Pulmonary artery endothelial cell (primary cell): ENCODE data around the gene ZNF500. TPM values are rescaled to one million over a fixed set of nuclear protein-coding genes. Genes with fewer than 3 reads are reported as not detected.
"Not testable (repeated sequence)": the region's sequence is repeated elsewhere in the genome, so short reads cannot be mapped to it uniquely, and the experiment has no call there.

Source experiments
- DNase-seq: peaks from one replicate; pipeline ENCODE4 v3.0.0-alpha.2; 2011; ENCODE audit warnings: low read depth, low spot score
- total RNA-seq: library from RNA; depleted of rRNA; stranded (reverse); fragments of >200 nt; gene quantifications from 2 replicates; pipeline ENCODE4 v1.2.3, GENCODE V29; 2014

Gene ZNF500
- total RNA-seq, 1 donor from 2014 or later: 5.1 TPM

DNA sequence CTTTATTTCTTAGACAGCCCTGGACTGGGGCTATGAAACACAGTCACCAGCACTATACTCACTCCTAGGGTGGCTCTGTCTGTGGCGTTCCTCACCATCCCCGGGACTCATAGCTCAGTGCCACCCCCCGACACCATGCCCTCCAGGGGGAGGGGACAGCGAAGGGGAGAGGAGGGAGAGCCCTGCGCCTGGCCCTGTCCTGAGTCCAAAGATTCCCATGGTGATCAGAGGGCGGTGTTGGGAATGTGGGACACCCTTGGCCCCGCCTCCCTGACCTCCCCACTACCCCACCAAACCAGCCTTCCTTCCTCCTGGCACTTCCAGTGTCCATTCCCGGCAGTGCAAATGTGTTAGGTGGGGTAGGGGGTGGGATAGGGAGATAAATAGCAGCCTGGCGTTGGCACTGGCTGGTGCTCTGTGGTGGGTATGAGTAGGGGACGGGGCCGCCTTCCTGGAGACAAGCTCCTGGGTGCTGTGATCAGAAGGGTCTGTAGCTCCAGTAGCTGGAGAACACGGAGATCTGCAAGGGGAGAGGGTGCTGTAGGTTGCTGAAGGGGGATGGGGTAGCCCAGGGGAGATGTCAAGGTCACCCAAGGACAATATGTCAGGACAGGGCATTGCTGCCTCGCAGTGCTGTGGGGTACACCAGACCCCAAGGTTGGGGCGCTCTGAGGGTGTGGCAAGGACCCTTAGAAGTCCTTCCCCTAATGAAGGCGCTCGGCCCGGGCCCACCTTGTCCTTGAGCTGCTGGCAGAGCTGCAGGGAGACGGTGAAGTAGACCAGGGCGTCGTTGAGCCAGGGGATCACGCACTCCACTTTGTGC lies 30.2 kb upstream of the ZNF500 start:
- no peak for DNase-seq

DNA sequence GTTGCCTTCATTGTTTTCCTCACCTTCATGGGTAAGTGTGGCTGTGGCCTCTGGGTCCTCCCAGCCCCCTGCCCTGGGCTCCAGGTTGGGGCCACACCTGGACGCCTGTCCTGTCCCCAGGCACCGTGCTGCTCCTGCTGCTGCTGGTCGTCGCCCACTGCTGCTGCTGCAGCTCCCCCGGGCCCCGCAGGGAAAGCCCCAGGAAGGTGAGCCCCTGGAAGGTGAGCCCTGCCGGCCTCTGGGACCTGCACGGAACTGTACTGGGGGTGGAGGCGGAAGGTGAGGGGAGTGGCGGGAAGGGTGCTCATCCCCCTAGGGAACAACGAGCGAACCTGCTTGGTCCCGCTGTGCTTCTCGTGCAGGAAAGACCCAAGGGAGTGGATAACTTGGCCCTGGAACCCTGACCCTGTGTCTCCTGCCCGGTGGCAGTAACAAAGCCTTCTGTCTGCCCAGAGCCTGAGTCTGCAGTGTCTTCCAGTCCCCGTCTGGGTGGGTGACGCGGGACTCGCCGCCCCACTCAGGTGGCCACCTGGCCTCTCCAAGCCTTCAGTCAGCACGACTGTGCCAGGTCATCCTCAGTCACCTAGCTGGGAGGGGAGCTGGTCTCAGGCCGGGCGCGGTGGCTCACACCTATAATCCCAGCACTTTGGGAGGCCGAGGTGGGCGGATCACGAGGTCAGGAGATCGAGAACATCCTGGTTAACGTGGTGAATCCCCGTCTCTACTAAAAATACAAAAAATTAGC lies 29.0 kb upstream of the ZNF500 start:
- DNase-seq: no peak

DNA sequence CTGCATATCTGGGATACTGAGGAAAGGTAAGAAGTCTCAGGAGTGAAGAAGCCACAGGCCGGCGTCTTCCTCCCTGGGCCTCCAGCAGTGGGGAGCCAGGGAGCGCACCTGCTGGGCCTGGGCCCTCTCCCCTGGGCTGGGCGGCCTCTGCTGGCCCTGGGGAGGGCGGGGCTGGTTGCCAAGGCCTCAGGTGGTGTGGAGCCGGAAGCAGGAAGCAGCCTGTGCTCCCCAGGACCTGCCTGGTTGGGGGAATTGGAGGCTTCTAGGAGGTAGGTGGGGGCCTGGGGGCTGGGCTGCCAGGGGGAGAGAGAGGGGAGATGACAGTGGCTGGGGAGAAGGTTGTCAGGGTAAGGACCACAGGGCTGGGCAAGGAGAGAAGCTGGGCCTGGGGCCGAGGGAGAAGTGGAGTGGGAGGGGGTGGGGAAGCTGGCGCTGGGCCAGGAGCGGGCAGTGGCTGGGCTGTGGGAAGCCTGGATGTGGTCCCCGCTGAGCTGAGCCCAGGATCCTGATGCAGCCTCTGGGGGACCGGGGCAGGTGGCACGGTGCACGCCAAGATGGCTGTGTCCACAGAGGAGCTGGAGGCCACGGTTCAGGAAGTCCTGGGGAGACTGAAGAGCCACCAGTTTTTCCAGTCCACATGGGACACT lies 28.3 kb upstream of the ZNF500 start, which contains the start of gene SMIM22:
Gene SMIM22 (plus strand): TSS at position 189 of the 647 bp plus-strand sequence. CDS start 366 bp downstream, at position 555.
- no peak for DNase-seq

DNA sequence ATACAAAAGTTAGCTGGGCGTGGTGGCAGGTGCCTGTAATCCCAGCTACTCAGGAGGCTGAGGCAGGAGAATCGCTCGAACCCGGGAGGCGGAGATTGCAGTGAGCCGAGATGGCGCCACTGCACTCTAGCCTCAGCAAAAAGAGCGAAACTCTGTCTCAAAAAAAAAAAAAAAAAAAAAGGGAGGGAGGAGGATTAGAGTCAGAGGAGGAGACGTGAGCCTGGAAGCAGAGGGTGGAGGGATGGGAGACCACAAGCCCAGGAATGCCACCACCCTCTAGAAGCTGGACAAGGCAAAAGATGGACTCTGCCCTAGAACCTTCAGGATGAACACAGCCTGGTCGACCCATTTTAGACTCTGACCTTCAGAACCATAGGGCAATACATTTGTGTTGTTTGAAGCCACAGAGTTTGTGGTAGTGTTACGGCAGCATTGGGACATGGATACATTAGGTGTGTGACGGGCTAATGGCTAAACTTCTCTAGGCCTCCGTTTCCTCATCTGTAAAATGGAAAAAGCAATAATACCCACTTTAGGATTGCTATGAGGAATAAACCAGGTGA lies 26.1 kb upstream of the ZNF500 start:
- no peak for DNase-seq

DNA sequence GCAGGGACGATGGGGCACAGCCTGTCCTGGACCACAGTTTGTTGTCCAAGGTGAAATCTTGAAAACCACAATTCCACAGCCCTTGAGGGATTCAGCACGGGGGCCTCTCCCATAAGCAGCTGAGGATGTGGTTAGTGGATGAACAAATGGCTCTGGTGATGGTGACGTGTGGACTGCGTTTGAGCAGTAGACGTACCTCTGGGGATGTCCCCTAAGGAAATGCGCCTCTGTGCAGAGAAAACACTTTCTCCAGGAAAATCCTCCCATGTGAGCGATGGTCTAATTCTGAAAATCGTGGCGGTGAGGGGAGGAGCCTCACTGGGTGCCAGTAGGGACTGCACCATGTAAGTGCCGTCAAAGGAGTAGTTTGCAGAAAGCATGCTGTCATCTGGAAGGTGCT lies 23.9 kb upstream of the ZNF500 start:
- DNase-seq: no peak

DNA sequence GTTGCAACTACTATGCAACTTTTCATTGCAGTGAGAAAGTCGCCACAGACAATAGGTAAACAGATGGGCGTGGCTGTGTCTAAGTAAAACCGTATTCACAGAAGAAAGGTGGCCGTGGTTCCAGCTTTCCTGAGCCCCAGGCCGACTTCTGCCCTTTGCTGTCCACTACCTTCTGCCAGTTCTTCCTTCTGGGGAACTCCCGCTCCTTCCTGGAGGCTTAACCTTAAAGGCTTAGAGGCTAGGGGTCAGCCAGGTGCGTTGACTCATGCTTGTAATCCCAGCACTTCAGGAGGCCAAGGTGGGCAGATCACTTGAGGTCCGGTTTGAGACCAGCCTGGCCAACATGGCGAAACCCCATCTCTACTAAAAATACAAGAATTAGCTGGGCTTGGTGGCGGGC lies 23.3 kb upstream of the ZNF500 start:
- no peak for DNase-seq

DNA sequence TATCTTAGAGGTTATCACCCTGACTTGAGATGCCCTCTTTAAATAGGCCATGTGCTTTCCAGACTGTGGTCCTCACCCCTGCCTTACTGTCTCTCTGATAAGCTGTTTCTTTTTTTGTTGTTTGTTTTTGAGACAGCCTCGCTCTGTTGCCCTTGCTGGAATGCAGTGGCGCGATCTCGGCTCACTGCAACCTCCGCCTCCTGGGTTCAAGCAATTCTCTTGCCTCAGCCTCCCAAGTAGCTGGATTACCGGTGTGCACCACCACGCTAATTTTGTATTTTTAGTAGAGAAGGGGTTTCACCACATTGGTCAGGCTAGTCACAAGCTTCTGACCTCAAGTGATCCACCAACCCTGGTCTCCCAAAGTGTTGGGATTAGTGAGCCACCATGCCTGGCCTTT lies 21.9 kb upstream of the ZNF500 start:
- DNase-seq: no peak

DNA sequence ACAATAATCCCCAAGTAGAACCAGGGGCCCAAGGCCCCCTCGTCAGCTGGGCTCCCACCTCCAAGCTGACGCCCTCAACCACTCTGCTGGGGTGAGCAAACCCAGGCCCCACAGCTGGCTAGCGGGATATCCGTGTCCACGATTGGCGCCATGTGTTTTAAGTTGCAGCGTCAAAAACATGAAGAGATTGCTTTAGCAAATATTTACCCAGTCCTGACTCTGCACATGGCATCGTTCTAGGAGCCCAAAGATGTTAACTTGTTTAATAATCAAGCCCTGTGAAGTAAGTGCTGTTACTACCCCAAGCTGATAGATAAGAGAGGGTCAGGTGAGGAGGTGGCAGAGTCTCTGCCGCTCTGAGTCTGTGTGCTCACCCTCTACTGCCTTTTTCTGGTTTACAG lies 21.5 kb upstream of the ZNF500 start:
- no peak for DNase-seq

DNA sequence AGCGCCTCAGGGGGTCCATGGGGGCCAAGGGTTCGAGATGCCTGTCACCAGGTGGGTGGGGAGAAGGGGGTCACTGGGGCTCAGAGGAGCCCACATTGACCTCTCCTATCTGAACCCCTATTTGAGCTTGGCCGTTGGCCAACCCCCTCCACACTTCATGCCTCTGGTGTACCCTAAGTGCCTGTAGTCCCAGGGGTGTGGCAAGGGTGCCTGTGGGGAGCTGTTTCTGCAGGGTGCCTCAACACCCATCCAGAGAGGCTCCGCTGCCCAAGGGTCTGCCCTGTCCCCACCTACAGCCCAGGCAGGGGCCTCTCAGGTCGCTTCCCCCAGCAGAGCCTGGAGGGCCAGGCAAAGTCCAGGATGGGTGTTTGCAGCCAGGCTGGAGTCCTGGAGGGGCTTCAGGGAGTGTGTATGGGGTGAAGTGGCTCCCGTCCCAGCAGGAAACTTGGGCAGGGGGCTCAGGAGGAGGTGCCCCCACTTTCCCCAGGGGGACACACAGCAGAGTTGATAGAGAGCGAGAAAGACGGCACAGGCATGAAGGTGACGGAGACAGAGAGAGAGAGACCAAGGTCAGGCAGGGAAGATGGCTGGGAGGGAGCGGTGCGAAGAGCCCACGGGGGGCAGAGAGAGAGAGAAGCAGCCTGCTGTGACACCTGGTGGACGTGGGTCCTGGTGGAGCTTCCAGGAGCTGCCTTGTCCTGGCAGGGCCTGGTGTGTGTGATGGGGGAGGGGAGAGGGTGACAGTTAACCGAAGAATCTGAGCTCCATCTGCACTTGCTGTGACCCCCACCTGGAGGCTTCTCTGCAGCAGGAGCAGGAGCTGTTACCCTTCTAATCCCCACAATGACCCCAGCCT lies 20.9 kb upstream of the ZNF500 start, which contains the start of gene SEPTIN12:
Gene SEPTIN12 (minus strand): TSS at position 719 of the 856 bp plus-strand sequence. CDS start 700 bp downstream, at position 19.
- no peak for DNase-seq

DNA sequence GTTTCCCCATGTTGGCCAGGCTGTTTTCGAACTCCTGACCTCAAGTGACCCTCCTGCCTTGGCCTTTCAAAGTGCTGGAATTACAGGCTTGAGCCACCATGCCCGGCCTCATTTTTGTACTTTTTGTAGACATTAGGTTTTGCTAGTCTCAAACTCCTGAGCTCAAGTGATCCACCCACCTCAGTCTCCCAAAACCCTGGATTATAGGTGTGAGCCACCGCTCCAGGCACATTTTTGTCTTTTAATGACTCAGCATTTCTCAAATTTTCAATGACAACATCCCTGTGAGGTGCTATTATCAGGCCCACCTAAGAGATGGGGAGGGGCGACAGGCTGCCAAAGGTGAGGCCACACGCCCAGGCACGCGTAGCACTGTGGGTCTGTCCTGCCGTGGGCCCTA lies 20.1 kb upstream of the ZNF500 start:
- DNase-seq: no peak

DNA sequence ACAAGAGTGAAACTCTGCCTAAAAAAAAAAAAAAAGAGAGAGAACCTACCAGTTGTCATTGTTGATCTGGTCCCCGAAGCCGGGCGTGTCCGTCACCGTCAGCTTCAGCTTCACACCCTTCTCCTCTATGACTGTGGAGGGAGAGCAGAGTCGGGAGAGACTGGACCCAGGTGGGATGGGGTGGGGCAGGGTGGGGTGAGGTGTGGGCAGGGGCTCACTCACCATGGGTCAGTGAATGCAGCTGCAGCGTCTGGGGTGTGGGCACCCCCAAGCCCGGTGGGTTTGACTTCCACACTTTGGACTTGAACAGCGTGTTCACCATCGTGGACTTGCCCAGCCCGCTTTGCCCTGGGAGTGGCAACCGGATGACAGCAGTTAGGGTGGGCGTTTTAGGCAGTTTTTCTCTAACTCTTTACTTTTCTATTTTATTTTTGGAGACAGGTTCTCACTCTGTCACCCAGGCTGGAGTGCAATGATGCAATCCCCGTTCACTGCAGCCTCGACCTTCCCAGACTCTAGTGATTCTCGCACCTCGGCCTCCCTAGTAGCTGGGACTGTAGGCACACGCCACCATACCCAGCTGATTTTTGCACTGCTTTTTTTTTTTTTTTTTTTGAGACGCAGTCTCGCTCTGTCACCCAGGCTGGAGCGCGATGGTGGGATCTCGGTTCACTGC lies 18.9 kb upstream of the ZNF500 start:
- no peak for DNase-seq

DNA sequence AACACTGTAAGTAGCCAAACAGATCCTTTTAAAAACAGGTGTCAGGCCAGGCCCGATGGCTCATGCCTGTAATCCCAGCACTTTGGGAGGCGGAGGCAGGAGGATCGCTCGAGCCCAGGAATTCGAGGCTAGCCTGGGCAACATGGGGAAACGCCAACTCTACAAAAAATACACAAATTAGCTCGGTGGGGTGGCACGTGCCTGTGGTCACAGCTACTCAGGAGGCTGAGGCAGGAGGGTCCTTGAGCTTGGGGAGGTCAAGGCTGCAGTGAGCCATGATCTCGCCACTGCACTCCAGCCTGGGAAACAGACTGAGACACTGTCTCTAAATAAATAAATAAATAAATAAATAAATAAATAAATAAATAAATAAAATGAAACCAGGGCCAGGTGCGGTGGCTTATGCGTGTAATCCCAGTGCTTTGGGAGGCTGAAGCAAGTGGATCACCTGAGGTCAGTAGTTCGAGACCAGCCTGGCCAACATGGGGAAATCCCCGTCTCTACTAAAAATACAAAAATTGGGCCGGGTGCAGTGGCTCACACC lies 17.6 kb upstream of the ZNF500 start:
- DNase-seq: not testable (repeated sequence)

DNA sequence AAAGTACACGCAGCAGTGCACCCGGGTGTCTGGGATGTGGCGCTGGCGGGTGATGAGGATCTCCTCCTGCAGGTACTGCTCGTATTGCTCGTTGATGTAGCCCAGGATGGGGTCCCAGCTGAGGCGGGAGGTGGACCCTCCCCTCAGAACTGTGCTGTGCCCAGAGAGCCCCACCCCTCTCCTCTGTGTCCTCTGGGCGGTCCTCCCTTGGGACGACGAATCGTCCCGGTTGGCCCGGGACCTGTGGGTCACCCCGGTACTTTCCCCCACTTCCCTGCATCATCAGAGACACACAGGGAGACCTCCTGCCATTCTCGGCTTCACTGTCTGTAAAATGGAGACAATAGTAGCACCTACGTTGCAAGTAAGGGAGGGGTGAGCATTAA lies 17.0 kb upstream of the ZNF500 start:
- DNase-seq: no peak

DNA sequence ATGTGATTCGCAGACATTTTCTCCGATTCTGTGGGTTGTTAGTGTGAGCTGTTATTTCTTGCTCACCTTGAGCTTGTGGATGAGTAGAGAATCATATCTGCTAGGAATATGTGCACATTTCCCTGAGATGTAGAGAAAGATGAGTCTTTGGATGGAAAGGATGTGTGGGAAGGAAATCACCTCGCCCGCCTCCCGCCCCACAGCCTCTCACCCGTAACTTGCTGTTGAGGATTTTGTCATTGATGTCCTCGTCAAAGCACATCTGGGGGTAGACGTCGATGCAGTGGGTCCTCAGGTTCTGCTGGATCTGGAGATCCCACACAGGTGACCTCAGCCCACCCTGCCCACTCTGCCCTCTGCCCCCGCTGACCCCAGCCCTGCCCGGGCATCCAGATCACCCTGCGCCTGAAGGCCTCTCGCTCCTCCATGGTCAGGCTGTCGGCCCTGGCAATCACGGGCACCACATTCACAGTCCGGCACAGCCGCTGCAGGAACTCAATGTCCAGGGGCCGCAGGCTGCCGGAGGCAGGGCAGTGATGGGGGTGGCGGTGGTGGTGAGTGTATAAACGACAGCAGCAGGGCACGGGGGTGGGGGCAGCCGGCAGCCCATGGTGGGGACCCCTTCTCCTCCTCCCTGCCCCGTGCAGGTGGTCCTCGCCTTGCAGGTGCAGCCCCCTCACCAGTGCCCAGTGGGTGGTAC lies 16.4 kb upstream of the ZNF500 start:
- no peak for DNase-seq

DNA sequence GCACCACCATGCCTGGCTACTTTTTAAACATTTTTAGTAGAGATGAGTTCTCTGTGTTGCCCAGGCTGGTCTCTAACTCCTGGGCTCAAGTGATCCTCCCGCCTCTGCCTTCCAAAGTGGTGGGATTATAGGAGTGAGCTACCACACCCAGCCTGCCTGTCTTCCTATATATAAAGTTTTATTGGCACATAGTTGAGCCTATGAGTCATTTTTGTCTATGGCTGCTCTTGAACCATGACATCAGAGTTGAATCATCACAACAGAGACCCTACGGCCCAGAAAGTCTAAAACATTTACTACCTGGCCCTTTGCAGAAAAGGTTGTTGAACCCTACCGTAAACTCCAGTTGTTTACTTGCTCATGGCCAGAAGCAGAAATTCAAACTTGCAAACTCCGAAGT lies 13.3 kb upstream of the ZNF500 start:
- DNase-seq: no peak

DNA sequence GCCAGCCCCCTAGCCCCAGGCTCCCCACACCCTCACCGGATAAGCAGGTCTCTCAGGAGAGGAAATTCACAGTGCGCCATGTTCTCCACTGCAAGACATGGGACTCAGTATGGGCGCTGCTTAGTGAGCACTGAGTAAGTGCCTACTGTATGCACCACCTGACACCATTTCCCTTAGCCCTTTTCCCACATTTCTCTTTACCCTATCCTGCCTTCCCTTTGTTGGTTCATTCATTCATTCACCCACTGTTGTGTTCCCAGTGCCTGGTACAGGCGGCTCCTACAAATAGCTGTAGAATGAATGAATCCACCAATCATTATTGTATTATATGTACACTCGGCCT lies 11.1 kb upstream of the ZNF500 start:
- DNase-seq: no peak

DNA sequence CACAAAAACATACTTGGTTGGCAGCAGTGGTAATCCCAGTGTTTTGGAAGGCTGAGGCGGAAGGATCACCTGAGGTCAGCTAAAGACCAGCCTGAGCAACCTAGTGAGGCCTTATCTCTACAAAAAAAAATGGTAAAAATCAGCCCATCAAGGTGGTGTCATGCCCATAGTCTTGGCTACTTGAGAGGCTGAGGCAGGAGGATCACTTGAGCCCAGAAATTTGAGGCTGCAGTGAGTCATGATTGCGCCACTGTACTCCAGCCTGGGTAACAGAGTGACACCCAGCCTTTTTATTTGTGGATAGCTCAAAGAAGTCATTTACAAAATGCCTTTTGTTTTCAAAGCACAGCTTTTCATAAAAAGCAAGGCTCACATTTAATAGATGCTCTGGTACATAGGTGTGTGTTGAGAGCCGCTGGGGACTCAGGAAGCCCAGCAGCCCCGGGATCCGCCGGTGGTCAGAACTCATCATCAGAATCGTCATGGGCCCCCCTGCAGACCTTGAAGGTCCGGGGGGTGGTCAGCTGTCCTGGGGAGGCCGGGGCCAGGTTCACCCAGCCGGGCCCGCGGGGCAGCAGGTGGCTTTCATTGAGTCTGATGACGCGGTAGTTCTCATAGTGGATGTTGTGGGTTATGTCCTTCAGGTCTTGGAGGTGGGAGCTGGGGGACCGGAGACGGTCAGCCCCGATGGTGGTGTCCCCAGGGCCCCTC lies 10.5 kb upstream of the ZNF500 start:
- no peak for DNase-seq

DNA sequence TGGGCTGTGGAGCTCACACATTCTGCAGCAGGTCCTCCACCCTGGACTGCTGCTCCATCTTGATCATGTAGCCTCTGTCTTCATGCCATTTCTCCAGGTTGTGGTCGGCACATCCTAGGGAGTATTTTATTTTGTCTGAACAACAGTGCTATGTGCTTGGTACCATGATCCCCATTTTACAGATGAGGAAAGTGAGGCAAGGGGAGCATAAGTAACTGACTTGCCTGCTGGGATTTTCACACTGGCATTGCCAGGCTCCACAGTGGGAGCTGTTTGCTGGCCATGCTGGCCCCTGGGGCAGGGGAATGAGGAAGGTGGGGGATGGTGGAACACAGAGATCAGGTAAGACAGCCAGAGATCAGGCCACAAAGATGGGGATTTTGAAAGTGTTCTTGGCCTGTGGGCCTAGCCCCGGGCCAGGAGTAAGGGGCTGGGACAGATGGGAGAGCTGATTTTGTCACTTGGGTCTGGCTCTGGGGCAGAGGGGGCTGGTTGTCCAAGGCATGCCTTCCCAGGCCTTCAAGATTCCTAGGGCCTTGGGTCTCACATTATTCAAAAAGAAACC lies 9.3 kb upstream of the ZNF500 start:
- DNase-seq: no peak

DNA sequence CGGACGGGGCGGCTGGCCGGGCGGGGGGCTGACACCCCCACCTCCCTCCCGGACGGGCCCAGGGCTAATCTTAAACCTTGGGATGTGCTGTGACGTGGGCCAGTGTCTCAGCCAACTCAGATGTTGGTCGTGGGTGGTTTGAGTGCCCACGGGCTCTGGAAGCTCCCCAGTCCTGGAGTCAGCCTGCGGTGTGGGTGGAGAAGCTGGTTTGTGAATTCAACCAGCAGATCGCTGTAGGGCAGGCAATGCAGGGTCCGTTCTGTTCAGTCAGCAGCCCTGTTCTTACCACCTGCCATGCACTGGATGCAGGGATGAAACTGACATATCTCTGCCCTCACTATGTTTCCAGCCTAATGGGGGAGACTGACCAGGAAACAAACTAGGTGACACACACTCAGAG lies 8.0 kb upstream of the ZNF500 start:
- DNase-seq: no peak
